Frontal cortex (tissue), 4 donors: ENCODE results near the gene VSTM4. TPM values are rescaled to one million over a fixed set of nuclear protein-coding genes. Genes with fewer than 3 reads are reported as not detected.

Source experiments
- DNase-seq, 2 donors: peaks; one replicate each; pipeline ENCODE4 v3.0.0; 2012; ENCODE audit warnings: low spot score in 2 of 2
- FAIRE-seq: peaks from 2 replicates; lab custom pipeline; 2012; peaks lifted over from hg19 to GRCh38; lab: Jason Lieb, UNC
- total RNA-seq: library from RNA; depleted of rRNA; stranded (reverse); fragments of >200 nt; gene quantifications from one replicate; pipeline ENCODE4 v1.2.3, GENCODE V29; 2014
- donor health status: control.
- donor health status: control.
- donor health status: control.

Gene VSTM4
- total RNA-seq, 1 donor from 2014 or later: 2.4 TPM

GRCh38 chr10:49144058-49144720, 28.9 kb upstream of the VSTM4 start:
- DNase-seq (no peak), FAIRE-seq (no peak)

GRCh38 chr10:49143249-49143648, 27.9 kb upstream of the VSTM4 start:
- DNase-seq (no peak), FAIRE-seq (no peak)

GRCh38 chr10:49141541-49142332, 26.4 kb upstream of the VSTM4 start:
- no peak for FAIRE-seq
- no peak for DNase-seq

GRCh38 chr10:49140304-49141177, 25.2 kb upstream of the VSTM4 start:
- FAIRE-seq: no peak

GRCh38 chr10:49139846-49140195, 24.5 kb upstream of the VSTM4 start:
- FAIRE-seq (no peak), DNase-seq (no peak)

More at GRCh38 chr10:49140304-49141177, 25.2 kb upstream of the VSTM4 start:
- no peak for DNase-seq

- no peak for FAIRE-seq
These were observed 23.9 kb upstream of the VSTM4 start for GRCh38 chr10:49139028-49139845.

GRCh38 chr10:49138361-49138891, 23.1 kb upstream of the VSTM4 start:
- DNase-seq (no peak), FAIRE-seq (no peak)

More at GRCh38 chr10:49139028-49139845, 23.9 kb upstream of the VSTM4 start:
- DNase-seq: peak in 1 of 2 donors; percentile 38

- FAIRE-seq (no peak), DNase-seq (no peak)
These were observed 21.2 kb upstream of the VSTM4 start for GRCh38 chr10:49136525-49136924.

- DNase-seq (peak in 1 of 2 donors; percentile 35), FAIRE-seq (no peak)
These were observed 20.4 kb upstream of the VSTM4 start for GRCh38 chr10:49135575-49136313.

GRCh38 chr10:49134327-49134726, 19.0 kb upstream of the VSTM4 start:
- DNase-seq (no peak), FAIRE-seq (no peak)

GRCh38 chr10:49133706-49134248, 18.5 kb upstream of the VSTM4 start, which contains the start of gene FAM170B:
Gene FAM170B, minus strand, starts transcription at chr10:49134021. Its CDS starts 103 bp downstream, at chr10:49133918.
- no peak for DNase-seq
- no peak for FAIRE-seq

GRCh38 chr10:49132362-49132737, 17.0 kb upstream of the VSTM4 start:
- FAIRE-seq (no peak), DNase-seq (no peak)

GRCh38 chr10:49131507-49132361, 16.4 kb upstream of the VSTM4 start:
- FAIRE-seq (no peak), DNase-seq (no peak)

- no peak for FAIRE-seq
- no peak for DNase-seq
These were observed 14.1 kb upstream of the VSTM4 start for GRCh38 chr10:49129376-49129775.

- FAIRE-seq: no peak
- DNase-seq: no peak
These were observed 13.5 kb upstream of the VSTM4 start for GRCh38 chr10:49128854-49129253.

- DNase-seq (no peak), FAIRE-seq (no peak)
These were observed 8.9 kb upstream of the VSTM4 start for GRCh38 chr10:49123981-49124950.
